Measurements from ENCODE around the gene ARMC9. TPM values are rescaled to one million over a fixed set of nuclear protein-coding genes. Genes with fewer than 3 reads are reported as not detected.

The ARMC9 gene
- total RNA-seq, 1 experiment from 2014 or later: 16.4 TPM

GRCh38 chr2:231308631-231309428 is 110.4 kb downstream of the ARMC9 start:
- RAD21 ChIA-PET (ENCODE audit: low non-redundant PET in 1 of 2, low total read pairs in 2 of 2, uncharacterized antibody in 2 of 2, unreplicated experiment in 2 of 2): no interaction called here
- Histone ChIP-seq H3K4me1 (ENCODE audit: control insufficient read depth in 1 of 2, insufficient read depth in 2 of 2, low read length in 2 of 2) (peaks cover 0 to 6% of the 10 kb centered on the region in 2 experiments; a peak in 1 of 4 replicates), H3K27me3 (ENCODE audit: insufficient read depth, low read length) (no peaks in the 10 kb centered on the region), H3K9me3 (ENCODE audit: control insufficient read depth in 1 of 2, insufficient read depth in 1 of 2, low read depth in 1 of 2, low read length in 2 of 2) (no peaks in the 10 kb centered on the region), H3K4me2 (ENCODE audit: low read length) (no peak overlapping the region), H3K4me3 (replicated peaks in 1 of 2; ENCODE audit: low read depth in 1 of 2, low read length in 2 of 2) (no peak overlapping the region), H3K9ac (ENCODE audit: low read length) (no peak overlapping the region), H3K36me3 (ENCODE audit: control insufficient read depth in 1 of 2, insufficient read depth in 2 of 2, low read length in 2 of 2) (no peaks in the 10 kb centered on the region), H3K9me2 (ENCODE audit: insufficient read depth) (no peaks in the 10 kb centered on the region), H3K27ac (ENCODE audit: low read depth, low read length) (no peak overlapping the region), H3K79me2 (ENCODE audit: insufficient read depth, low read length) (no peaks in the 10 kb centered on the region), H4K20me1 (ENCODE audit: insufficient read depth) (no peaks in the 10 kb centered on the region), H2AFZ (ENCODE audit: low read depth, low read length, poor library complexity, severe bottlenecking) (no peak overlapping the region)
- intact Hi-C loops (cut with micrococcal nuclease): no loop called here
- BruUV-seq (replicated peaks): no TSS peak
- DNase-seq (ENCODE audit: low read depth, low spot score) (no peak), ATAC-seq (no peak)
- TF ChIP-seq EZH2phosphoT487 (IDR thresholded peaks at IDR 0.05; ENCODE audit: borderline replicate concordance) (no peak), YY1 (IDR thresholded peaks at IDR 0.05; ENCODE audit: extremely low read depth, insufficient replicate concordance, low read depth, low read length) (no peak), SRF (IDR thresholded peaks at IDR 0.05; ENCODE audit: low read depth) (no peak), POLR2AphosphoS5 (IDR thresholded peaks at IDR 0.05; ENCODE audit: low read depth, low read length) (no peak), ZFX (IDR thresholded peaks at IDR 0.05) (no peak), ATF3 (IDR thresholded peaks at IDR 0.05) (no peak), EZH2 (IDR thresholded peaks at IDR 0.05) (no peak), CBX3 (IDR thresholded peaks at IDR 0.05; ENCODE audit: low read depth) (no peak), JUND (IDR thresholded peaks at IDR 0.05) (no peak), CTCF (IDR thresholded peaks at IDR 0.05 in 2 of 3, conservative IDR thresholded peaks at IDR 0.05 in 1 of 3; ENCODE audit: borderline replicate concordance in 1 of 3, insufficient read depth in 1 of 3, low read depth in 2 of 3, low read length in 2 of 3) (no peak), ZNF274 (IDR thresholded peaks at IDR 0.05; ENCODE audit: low read depth, low read length) (no peak), SP1 (IDR thresholded peaks at IDR 0.05; ENCODE audit: low read depth) (no peak), EGR1 (IDR thresholded peaks at IDR 0.05; ENCODE audit: low read depth) (no peak)
- POLR2A ChIA-PET: no interaction called here
- CTCF ChIA-PET: no interaction called here
